ENCODE data around the gene TCERG1. TPM values are rescaled to one million over a fixed set of nuclear protein-coding genes. Genes with fewer than 3 reads are reported as not detected.

The TCERG1 gene
- total RNA-seq, 4 donors from 2014 or later, result 63.9 to 117 (median 109) TPM

DNA sequence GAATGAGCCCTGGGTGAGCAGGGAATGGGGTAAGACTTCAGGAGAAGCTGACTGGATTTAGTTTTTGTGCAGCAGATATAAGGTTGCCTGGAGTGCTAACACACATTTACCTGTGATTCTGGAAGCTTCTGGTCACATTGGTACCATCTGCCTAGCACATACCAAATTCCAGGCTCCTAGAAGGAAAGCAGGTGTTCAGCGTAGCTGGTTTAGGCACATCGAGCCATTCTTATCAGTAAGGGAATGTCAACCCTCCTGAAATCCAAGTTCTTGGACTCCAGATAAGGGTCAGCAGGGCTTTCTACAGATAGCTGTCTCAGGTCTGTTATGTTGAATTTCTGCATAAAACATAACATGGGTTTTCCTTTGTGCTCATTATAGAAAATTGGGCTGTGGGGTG is 10.3 kb downstream of the TCERG1 start:
- 89% methylated on average over 2 of the region's 2 CpGs; no CpG with 5 or more reads in 1 of the 2 donors for WGBS, 2 donors (ENCODE audit: low coverage in 1 of 2)
- TF ChIP-seq POLR2AphosphoS5 (IDR thresholded peaks at IDR 0.05) (no peak), EP300 (IDR thresholded peaks at IDR 0.05; ENCODE audit: low read depth) (no peak), POLR2A (IDR thresholded peaks at IDR 0.05) (no peak)
- TF ChIP-seq, protein P1, sequence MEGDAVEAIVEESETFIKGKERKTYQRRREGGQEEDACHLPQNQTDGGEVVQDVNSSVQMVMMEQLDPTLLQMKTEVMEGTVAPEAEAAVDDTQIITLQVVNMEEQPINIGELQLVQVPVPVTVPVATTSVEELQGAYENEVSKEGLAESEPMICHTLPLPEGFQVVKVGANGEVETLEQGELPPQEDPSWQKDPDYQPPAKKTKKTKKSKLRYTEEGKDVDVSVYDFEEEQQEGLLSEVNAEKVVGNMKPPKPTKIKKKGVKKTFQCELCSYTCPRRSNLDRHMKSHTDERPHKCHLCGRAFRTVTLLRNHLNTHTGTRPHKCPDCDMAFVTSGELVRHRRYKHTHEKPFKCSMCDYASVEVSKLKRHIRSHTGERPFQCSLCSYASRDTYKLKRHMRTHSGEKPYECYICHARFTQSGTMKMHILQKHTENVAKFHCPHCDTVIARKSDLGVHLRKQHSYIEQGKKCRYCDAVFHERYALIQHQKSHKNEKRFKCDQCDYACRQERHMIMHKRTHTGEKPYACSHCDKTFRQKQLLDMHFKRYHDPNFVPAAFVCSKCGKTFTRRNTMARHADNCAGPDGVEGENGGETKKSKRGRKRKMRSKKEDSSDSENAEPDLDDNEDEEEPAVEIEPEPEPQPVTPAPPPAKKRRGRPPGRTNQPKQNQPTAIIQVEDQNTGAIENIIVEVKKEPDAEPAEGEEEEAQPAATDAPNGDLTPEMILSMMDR (IDR thresholded peaks at IDR 0.05), result no peak
- in situ Hi-C loops (cut with MboI; ENCODE audit: low pct_ligation_motif_present in 1 of 4, low pct_unique_long_range_greater_than_20kb in 1 of 4, low sequenced_read_pairs in 3 of 4), result no loop called here
- Histone ChIP-seq H3K4me1 (peaks cover 0 to 20% (median 3%) of the 10 kb centered on the region in 4 donors), H3K27ac (no peak overlapping the region), H3K4me3 (no peak overlapping the region), H3K36me3 (peaks cover 0 to 39% (median 18%) of the 10 kb centered on the region in 4 donors), H3K9me3 (no peaks in the 10 kb centered on the region), H3K27me3 (no peaks in the 10 kb centered on the region)
- DNase-seq, result no peak
- intact Hi-C loops (cut with DNase I; ENCODE audit: low total_unique reads), result no loop called here

DNA sequence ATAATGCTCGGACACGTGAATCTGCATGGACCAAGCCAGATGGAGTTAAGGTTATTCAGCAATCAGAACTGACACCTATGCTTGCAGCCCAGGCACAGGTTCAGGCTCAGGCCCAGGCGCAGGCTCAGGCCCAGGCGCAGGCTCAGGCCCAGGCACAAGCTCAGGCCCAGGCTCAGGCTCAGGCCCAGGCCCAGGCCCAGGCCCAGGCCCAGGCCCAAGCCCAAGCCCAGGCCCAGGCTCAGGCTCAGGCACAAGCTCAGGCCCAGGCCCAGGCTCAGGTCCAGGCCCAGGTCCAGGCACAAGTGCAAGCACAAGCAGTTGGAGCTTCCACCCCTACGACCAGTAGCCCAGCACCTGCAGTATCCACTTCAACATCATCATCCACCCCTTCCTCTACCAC is 11.8 kb downstream of the TCERG1 start:
- peaks cover 0 to 29% (median 8%) of the 10 kb centered on the region in 4 donors for H3K4me1 ChIP-seq
- WGBS, 2 donors (ENCODE audit: low coverage in 1 of 2), result 84% methylated on average over 5 of the region's 5 CpGs; no CpG with 5 or more reads in 1 of the 2 donors
- in situ Hi-C loops (cut with MboI; ENCODE audit: low pct_ligation_motif_present in 1 of 4, low pct_unique_long_range_greater_than_20kb in 1 of 4, low sequenced_read_pairs in 3 of 4) (no loop called here), intact Hi-C loops (cut with DNase I; ENCODE audit: low total_unique reads) (loop anchor here (1.0 kb wide), 1 partner anchor 21 kb away; no protein-coding TSS in a partner anchor)
- no peaks in the 10 kb centered on the region for H3K9me3 ChIP-seq
- H3K27me3 ChIP-seq, result no peaks in the 10 kb centered on the region
- no peak overlapping the region for H3K4me3 ChIP-seq
- DNase-seq, result no peak
- TF ChIP-seq, protein P1 (IDR thresholded peaks at IDR 0.05), result no peak
- no peak for TF ChIP-seq POLR2AphosphoS5 (IDR thresholded peaks at IDR 0.05)
- TF ChIP-seq EP300 (IDR thresholded peaks at IDR 0.05; ENCODE audit: low read depth), result no peak
- no peak for TF ChIP-seq POLR2A (IDR thresholded peaks at IDR 0.05)
- peaks cover 0 to 43% (median 22%) of the 10 kb centered on the region in 4 donors for H3K36me3 ChIP-seq
- H3K27ac ChIP-seq, result no peak overlapping the region

DNA sequence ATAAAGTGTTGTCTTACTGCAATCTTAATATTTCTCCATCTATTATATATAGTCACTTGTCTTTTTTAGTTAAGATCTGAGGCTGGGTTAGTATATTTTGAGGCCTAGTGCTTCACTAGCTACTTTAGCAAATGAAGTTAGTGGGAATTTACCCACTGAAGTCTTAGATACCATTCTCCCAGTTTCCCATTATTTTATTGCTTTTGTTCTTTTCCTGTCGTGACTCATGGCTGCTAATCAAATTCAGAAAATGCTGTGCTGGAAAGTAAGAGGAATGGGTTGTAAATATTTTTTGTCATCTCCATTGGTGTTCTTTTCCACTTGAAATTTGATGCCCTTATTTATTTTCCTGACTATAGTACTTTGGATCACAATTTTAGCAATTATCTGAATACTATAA is 14.2 kb downstream of the TCERG1 start:
- Histone ChIP-seq H3K4me1 (peaks cover 0 to 32% (median 10%) of the 10 kb centered on the region in 4 donors), H3K36me3 (peaks cover 0 to 44% (median 19%) of the 10 kb centered on the region in 4 donors), H3K9me3 (no peaks in the 10 kb centered on the region), H3K4me3 (no peak overlapping the region), H3K27ac (peak overlapping the region in 1 of 4 donors; percentile 4), H3K27me3 (no peaks in the 10 kb centered on the region)
- intact Hi-C loops (cut with DNase I; ENCODE audit: low total_unique reads), result no loop called here
- in situ Hi-C loops (cut with MboI; ENCODE audit: low pct_ligation_motif_present in 1 of 4, low pct_unique_long_range_greater_than_20kb in 1 of 4, low sequenced_read_pairs in 3 of 4), result no loop called here
- TF ChIP-seq POLR2A (IDR thresholded peaks at IDR 0.05) (no peak), POLR2AphosphoS5 (IDR thresholded peaks at IDR 0.05) (no peak)
- WGBS, 2 donors (ENCODE audit: low coverage in 1 of 2), result 40 to 55% methylated on average over 1 of the region's 1 CpG
- DNase-seq, result no peak

DNA sequence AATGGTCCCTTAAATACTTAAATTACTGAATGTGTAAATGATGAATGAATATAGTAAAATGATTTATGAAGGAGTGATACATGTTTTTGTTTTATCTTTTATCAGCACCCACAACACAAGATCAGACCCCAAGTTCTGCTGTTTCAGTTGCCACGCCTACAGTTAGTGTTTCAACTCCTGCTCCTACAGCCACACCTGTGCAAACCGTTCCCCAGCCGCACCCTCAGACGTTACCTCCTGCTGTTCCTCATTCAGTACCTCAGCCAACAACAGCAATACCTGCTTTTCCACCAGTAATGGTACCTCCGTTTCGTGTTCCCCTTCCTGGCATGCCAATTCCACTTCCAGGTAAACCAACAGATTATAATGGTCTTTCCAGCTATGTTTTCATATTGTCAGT is 16.3 kb downstream of the TCERG1 start:
- peaks cover 0 to 29% (median 13%) of the 10 kb centered on the region in 4 donors for H3K36me3 ChIP-seq
- in situ Hi-C loops (cut with MboI; ENCODE audit: low pct_ligation_motif_present in 1 of 4, low pct_unique_long_range_greater_than_20kb in 1 of 4, low sequenced_read_pairs in 3 of 4), result no loop called here
- TF ChIP-seq POLR2AphosphoS5 (IDR thresholded peaks at IDR 0.05) (peak in 1 of 3 donors; percentile 26), EP300 (IDR thresholded peaks at IDR 0.05; ENCODE audit: low read depth) (no peak)
- no peaks in the 10 kb centered on the region for H3K27me3 ChIP-seq
- no peaks in the 10 kb centered on the region for H3K9me3 ChIP-seq
- H3K4me1 ChIP-seq, result peaks cover 0 to 42% (median 10%) of the 10 kb centered on the region in 4 donors
- DNase-seq, result peak; percentile 77
- no peak overlapping the region for H3K4me3 ChIP-seq
- intact Hi-C loops (cut with DNase I; ENCODE audit: low total_unique reads), result no loop called here
- 56 to 60% methylated on average over 4 to 6 of the region's 6 CpGs for WGBS, 2 donors (ENCODE audit: low coverage in 1 of 2)
- peak overlapping the region; percentile 42 to 69 (median 63) for H3K27ac ChIP-seq

DNA sequence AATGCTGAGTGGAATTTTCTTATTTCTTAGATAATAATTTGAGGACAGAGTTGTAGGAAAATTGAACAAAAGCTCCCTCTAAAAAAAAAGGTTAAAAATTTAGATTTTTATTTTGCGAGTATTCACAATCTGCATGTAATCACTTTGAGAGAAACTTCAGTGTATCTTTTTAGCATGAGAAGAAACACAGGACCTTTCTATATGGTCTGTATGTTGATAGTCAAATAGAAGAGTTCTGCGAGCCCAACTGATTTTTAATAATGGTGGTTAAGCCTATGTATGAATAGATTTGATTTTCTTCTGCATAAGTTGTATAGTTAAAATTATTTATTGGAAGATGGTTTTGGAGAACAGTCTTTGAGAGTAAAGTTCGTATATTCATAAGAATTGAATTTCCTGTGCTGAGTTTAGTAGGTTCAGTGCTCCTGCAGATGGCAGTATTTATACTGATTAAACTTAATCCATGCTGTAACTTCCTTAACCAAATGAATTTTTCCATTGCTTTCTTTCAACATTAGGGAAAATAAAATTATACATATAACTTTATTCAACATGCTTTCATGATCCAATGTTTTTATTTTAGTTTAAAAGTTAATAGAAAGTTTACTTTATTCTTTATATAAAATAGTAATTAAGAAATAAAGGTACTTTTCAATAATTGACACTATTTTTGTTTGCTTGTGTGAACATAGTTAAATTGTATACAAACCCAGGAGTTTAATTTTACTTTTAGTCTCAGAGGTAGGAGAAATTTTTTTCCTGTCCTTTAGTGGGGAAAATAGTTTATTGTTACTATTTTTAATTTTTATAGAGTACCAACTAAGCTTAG is 19.6 kb downstream of the TCERG1 start:
- Histone ChIP-seq H3K9me3 (no peaks in the 10 kb centered on the region), H3K4me1 (peaks cover 0 to 30% (median 7%) of the 10 kb centered on the region in 4 donors), H3K27me3 (no peaks in the 10 kb centered on the region), H3K4me3 (no peak overlapping the region), H3K36me3 (peaks cover 0 to 40% (median 18%) of the 10 kb centered on the region in 4 donors), H3K27ac (no peak overlapping the region)
- intact Hi-C loops (cut with DNase I; ENCODE audit: low total_unique reads) (no loop called here), in situ Hi-C loops (cut with MboI; ENCODE audit: low pct_ligation_motif_present in 1 of 4, low pct_unique_long_range_greater_than_20kb in 1 of 4, low sequenced_read_pairs in 3 of 4) (no loop called here)
- 52 to 57% methylated on average over 3 of the region's 3 CpGs for WGBS, 2 donors (ENCODE audit: low coverage in 1 of 2)
- TF ChIP-seq POLR2AphosphoS5 (IDR thresholded peaks at IDR 0.05), result no peak
- TF ChIP-seq, protein P1 (IDR thresholded peaks at IDR 0.05), result peak in 2 of 5 experiments; percentile 17 to 25
- no peak for DNase-seq

Measured in transverse colon (tissue), 4 donors.